Dedifferentiated amniotic fluid mesenchymal stem cell (primary cell): ENCODE results near the gene TMEM245.
A peak's percentile ranks its signal among the peaks of the same experiment; 100 is the strongest.

ENCODE experiments used
- DNase-seq: peaks from one replicate; pipeline ENCODE4 v3.0.0-alpha.2; 2016; ENCODE audit errors: extremely low spot score

Gene TMEM245

DNA sequence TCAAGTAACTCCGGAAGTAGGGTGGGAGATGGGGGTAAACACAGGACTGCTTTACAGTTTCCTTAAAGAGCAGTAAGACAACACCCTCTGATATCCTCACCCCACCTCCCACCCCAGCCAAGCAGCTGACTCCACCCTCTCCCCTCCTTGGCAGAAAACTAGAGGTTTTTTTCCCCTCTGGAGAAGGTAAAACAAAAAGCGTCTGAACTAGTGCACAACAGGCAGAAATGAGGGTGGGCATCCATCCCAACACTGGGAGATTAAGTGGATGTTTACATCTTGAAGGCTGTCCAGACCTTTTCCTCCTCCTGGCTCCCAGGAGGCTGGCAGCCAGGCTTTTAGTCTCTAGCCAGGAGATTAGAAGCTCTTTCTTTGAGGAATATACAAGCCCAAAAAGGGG is 92.6 kb downstream of the TMEM245 start:
- no peak for DNase-seq

DNA sequence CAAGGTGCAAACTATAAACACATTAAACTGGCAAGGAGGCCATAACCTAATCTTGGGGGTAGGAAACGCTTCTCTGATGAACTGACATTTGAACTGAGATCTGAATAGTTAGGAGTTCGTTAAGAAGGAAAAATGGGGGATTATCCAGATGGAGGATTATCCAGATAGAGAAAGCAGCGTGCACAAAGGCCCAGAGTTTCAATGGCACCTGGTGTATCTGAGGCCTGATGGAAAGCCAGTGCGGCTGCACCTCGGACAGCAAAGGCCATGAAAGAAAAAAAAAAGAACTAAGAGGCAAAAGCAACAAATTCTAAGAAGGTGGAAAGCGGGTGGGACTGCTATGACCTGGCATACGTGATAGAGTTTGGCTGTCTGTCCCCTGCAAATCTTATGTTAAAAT is 93.4 kb downstream of the TMEM245 start:
- DNase-seq, result no peak

DNA sequence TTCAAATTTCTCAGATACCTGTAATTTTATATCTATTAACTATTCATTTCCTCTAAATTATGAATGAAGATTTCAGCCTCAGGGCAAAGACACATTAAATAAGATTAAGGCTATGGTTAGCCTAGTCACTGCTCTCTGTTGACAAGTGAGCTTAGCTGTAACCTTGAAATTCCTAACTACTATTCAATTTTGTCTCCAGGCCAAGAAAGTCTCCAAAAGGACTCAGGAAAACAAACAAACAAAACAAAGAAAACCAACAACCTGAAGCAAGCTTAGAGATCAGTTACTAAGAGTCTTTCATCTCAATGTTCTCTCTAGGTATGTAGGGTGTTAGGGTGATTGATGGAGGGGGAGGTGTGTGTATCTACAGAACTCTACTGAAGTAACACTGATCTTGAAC is 96.9 kb downstream of the TMEM245 start:
- DNase-seq, result no peak

DNA sequence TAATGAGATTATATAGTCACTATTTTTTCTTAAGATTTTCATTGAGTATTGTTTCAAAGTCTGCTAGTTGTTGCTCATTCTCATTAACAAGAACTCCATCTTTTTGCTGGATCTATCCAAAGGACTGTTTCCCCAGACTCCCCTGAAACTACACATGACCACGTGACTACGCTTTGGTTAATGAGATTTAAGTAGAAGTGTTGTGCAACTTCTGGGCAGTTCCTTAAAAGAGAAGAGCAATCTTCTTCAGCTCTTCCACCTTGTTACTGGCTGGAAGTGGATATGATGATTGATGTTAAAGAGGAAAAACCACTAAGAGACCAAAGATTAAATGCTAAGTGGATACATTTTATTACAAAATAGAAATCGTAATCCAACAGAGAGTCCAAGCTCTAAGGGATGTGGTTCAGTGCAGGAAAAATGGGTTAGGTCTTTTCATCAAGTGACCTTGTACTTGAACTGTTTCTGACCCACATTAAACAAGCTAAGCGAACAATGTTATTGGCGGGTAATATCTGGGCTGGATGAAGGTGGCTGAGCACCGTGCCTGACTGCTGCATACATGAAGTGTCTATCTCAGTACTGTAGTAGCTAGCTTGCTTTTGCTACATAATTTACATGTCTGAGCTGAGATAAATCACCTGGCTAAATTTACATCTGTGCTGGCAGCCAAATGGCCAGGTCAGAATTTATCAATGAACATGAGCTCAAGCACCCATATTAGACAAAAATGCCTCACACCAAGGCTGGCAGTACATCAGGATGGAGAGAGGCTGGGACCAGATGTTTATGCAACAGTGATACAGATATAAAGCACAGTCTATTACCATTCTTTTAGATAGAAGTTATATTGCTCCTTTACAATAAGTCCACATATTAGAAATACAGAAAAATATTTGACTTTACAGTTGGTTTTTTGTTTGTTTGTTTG is 98.9 kb downstream of the TMEM245 start:
- no peak for DNase-seq

DNA sequence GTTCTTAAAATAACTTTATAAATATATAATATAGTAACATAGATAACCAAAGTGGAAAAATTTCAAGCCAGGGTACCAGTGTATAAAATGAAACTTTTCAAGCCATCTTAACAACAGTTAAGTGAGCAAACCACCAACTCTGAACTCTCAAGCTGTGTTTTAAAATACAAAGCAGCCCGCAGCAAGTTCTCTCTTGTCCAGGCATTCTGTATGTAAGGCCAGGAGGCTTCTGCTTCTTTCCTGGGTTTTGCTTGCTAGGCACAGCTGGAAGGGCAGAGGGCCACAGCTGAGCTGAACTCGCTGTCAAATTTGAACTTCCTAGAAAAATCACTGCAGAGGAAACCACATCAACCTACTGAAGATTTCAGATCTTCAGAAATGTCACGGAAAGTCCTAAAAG is 99.6 kb downstream of the TMEM245 start:
- no peak for DNase-seq

DNA sequence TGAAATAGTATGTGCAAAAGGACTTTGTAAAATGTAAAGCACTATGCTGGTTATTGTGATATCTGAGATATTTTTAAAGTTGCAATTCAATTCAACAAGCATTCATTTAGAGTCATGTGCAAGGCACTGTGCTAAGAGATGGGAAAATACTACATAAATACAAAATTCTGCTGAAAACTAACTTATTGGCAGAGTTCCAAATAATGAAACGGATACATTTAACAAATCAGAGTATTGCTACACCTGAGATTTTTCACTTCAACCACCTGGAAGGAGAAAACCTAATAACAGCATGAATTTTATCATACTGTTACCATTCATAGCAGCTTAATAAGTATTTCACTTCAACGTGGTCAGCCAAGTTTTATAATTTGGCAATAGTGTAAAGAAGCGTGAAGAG is 100.3 kb downstream of the TMEM245 start:
- no peak for DNase-seq

DNA sequence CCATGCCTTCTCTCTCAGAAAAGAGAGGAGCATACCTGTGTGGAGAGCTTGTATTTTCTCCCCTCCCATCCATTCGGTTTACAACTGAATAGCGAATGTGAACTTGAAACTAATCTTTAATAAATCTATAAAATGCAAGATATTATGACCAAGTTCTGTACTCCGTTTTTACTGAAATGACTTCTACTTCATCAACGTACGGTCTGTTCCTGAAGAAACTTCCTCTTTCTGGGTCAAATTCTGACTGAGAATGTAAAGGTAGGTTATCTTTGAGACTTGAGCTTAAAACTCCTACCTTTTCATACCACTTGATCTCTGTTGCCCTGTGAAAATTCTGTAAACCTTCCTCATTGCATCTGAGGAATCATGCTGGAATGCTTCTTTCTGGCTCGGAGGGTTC is 102.3 kb downstream of the TMEM245 start:
- no peak for DNase-seq

DNA sequence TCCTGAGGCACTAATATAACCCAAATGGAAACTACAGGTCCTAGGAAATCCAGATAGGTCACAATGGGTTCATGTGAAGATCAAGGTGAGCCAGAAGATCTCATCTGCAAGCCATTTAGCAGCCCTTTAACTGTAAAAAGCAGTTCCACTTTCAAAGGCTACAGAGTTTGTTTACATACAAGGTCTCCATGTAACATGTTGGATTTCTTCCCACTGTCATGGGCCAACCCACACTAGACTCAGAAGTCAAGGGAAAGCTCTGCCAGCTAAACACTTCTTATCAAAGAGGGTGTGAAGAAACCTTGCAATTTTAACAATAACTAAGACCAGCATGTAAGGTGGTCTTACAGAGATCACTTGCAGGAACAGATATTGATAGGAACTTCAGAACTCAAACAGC is 102.7 kb downstream of the TMEM245 start:
- DNase-seq, result no peak

DNA sequence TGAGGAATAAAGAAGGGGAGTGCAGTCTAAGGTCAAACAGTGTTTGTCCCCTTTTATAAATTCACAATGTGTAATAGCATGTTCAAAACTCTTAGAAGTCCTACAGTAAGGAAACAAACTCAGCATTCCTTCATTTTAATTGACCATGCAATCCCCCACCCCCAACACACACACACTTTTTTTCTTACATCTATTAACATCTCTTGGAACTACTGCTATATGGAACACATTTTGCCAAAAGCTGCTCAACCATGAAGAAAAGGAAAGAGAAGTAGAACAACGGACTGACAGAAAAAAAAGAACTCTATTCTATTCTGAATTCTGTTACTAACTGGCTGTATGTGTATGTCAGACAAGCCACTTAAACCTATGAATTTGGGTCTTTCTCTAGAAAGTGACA is 103.6 kb downstream of the TMEM245 start:
- DNase-seq, result no peak

DNA sequence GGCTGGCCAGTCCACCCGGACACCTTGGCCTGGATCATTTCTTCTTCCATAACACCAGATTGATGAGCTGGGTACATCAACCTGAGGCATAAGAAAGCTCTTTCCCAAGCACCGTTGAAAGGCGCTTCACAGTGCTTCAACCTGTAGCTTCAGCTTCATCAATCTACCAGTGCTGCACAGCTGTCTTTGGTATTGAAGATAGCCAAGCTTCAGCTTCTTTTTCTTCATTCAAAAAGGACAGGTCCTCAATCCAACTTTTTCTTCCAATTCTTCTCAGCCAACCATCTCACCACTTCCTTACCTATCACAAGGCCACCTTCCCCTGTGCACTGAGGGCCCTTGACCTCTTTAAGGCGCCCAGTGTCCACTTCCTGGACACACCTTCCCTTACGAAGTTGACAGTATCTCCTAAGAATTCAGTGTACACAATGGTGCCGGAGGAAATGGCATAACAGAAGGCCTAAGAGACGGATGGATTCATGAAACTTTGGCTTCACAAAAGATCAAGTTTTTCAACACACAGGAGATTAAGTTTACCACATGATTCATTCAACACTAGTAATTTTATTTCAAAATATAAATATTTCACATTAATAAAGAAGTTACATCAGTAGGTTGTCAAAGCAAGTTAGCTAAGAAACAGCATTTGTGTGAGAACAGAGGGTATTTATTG is 105.0 kb downstream of the TMEM245 start:
- no peak for DNase-seq

DNA sequence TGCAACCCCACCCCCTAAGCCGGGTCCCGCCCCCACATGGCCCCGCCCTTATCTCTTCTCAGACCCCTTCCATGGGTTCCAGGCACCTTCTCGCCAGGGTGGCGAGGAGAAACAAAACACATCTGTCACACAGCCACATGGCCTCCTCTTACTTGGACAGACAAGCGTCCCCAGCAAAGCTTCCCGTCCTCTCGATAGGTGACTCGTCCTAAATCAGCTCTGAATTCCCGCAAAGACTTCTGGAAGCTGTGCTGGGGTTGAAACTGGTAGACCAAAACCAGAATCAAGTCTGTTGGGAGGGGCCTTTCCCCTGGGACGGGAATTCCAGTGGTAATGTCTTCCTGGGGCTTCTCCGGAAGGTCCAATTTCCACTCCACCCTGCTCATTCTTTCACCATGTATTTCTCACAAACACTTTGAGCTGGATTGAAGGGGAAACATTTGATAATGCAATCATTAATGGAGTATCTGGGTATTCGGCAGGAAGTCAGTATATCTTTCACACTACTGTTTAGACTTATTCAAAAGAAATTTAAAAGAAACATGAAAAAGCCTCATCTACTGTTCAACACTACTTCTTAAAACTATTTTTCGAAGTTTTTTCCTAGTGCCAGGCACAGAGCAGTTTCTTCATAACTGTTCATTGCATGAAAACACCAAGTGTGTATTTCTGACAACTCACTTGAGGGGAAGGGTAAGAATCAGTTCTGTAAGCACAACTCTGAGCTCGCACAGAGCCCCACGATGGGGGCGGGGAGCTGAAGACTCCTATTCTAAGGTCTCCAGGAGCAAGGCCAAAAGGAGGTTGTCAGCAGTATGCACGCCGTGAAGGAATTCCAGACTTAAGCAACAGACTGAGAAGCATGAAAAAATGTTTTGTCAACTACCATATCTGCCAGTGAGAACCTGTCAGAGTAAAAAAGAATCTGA is 105.8 kb downstream of the TMEM245 start:
- DNase-seq, result peak; percentile 66

DNA sequence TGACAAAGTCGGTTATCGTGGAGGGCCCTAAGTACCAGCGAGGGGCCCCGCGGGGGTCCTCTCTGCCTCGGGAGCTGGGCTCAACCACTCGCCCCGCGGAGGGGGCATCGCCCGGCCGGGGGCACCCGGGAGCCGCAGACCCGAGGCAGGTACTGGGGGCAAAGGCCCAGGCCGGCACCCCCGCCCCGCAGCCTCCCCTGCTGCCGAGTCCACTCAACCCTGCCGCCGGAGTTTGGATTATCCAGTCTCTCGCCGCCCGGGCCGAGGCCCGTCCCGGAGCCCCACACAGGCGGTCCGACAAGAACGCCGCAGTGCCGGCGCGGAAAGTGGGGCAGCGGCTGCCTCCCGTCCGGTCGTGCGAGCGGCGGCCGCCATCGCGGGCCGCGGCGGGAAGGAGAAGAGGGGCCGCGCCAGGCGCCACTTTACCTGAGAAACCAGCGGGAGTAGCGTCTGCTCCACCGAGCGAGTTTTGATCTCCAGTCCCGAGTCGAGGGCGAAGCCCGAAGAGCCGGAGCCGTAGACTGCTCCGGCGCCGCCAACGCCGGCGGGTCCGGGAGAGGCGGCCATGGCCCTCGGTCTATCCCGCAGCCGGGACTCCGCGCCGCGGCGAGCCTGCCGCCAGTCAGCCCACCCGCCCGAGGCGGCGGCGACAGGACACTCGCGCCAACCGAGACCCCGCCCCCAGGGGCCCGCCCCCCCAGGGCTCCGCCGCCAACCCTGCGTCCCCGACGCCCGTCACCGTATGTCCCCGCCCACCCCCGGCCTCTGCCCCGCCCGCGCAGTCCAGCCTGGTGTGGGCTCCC is 106.7 kb downstream of the TMEM245 start, which contains the start of gene CTNNAL1:
CTNNAL1 (minus strand) TSS at position 624 of the 803 bp plus-strand sequence; CDS start at position 567, 57 bp downstream.
- peak; percentile 62 for DNase-seq

DNA sequence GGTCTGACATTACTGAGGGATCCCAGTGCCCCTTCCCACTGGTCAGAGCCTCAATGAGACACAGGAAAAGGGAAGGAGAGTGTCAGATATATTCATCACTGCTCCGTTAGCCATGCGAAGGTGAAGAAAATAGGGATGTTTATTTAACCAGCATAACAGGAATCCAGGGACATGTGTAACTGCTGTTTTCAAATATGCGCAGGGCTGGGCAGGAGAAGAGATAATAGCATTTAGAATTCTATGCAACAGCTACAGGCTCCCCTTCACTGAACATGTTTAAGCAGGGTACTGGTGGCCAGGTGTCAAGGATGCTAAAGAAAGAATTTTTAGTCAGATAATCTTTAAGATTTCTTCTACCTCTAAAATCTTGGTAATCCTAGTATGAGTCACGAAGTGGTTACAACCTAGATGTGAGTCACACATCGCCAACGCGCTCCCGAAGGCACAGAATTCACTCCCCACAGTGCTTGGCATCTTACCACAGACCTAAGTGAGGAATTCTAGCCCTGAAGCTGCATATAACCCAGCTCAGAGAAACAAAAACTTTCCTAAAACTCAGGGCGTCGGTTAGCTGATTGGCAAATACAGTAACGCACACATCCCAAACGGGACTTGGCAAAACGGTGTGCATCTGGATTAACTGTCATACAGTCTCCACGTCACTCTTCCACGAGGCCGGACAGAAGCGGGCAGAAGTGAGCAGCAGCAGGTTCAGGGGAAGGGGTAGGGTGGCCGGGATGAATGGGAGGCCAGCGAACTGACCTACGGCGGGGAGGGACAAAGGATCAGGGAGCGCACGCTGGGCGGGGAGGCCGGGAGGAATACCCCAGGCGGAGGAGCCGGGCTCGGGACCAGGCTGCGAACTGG is 107.5 kb downstream of the TMEM245 start:
- DNase-seq, result peak; percentile 93

DNA sequence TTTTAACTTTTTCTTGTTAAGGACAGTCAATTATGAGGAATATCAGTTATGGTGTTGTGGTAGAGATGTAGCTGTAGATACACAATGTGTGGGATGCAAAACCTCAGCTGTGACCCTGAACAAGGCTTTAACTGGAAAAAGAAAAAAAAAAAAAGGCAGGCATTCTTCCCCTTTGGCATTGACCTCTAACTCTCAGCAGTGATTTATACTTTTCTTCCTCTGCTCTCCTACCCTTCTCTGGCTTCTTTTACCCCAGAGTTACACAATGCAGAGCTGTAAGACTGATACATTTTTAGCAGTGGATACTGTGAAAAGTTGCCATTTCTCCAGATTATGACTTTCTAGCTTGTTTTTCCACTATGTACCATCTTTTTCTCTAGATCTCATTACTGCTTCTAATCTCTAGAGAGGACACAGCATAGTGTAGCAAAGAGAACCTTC is 108.5 kb downstream of the TMEM245 start:
- no peak for DNase-seq

DNA sequence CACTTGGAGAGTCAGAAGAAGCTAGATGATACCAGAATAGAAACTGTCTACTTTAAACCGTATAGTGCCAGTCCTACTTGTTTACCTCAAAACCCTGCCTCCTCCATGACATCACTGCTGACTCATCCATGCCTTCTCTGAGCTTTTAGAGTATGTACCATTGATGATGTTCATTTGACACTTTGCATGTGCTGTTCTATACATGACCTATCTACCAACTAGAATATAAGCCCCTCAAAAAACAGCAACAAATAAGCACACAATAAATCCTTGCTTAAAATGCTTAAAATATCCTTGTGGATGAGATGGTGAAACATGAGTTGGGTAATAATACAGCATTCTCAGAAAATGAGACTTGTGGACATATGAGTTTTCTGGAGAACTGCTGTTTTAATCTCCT is 109.0 kb downstream of the TMEM245 start:
- DNase-seq, result peak; percentile 51

DNA sequence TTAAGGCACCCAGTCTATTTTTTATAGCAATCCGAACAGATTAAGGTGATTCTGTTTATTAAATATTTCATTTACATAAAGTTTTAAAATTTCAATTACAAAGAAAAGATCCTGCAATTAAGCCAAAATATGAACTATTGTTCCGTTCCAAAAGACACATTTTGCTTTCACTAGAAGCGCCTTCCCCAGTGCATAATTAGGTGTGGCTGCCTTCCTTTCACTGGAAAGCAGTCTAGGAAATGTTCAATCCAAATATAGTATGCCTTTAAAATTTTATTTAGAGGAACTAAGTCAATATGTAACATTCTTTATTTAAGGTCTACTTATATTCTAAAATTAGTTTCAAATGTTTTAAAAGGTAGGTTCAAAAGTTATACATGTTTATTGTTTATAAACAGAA is 114.1 kb downstream of the TMEM245 start:
- no peak for DNase-seq

DNA sequence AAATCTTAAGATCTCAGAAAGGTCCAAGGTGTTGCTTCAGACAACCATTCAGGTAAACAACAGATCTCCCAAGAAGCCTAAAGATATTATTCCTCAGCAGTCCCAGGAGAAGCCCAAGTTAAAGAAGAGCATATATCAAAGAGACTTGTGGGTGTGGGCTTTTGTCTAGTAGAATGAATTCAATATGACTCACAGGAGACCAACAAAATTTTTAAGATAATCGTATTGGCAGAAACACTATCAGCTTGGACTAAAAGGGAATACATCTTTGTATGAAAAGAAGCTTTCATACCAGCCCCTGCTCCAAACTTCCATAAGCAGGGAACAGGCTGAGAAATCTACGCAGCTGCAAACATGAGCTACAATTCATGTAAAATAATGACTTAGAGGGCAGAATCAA is 116.6 kb downstream of the TMEM245 start:
- DNase-seq, result no peak

DNA sequence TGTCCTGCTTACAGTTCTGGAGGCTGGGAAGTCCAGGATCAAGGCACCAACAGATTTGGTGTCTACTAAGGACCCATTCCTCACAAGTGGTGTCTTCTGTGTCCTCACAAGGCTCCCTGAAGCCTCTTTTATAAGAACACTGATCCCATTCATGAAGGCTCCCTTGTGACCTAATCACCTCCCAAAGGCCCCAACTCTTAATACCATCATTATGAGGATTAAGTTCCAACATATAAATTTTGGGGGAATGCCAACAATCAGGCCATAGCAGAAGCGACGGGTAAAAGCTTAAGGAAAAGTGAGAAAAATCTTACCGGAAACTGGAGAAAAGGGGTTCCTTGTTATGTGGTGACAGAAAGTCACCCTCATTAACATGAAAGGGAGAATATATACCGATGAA is 117.6 kb downstream of the TMEM245 start:
- no peak for DNase-seq

DNA sequence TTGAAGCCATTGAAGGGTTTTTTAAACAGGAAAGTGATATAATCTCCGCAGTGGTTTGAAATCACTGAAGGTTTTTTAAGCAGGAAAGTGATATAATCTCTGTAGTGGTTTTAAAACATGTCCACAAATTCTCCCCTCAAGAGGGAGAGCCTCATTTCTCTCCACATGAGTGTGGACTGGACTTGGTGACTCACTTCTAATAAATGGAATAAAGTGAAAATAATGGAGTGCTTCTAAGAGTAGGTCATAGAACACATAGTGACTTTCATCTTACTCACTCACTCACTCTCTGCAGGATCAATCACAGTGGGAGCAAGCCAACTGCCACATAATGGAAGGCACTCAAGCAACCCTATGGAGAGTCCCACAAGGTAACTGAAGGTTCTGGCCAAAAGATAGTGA is 118.5 kb downstream of the TMEM245 start:
- peak; percentile 20 for DNase-seq

DNA sequence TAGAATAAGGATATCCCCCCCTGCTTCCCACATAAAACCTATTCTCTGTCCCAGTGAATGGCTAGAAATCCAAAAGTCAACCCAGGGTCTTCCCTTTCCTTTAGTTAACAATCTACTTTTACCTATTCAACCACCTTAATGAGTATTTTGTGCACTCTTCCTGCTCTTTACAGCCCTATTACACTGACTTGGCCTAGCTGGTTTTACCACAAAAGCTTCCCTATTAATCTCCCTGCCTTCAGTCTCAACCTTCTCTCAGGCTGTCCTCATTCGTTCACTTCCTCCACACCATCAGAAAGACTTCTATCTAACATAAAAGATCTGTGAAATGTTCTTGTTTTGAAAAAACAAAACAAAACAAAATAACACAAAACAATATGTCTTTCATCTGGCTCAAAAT is 122.6 kb downstream of the TMEM245 start:
- DNase-seq, result no peak
